Tibial nerve (tissue), 3 donors: Measurements from ENCODE around the gene MBTD1.

ENCODE experiments used
- POLR2A ChIP-seq, 2 donors: fragments of 450-650 bp; IDR thresholded peaks; one replicate each; pipeline ENCODE4 v1.6.1; 2017; ENCODE audit warnings: antibody characterized with exemption in 2 of 2, mild to moderate bottlenecking in 2 of 2, moderate library complexity in 2 of 2
- TF ChIP-seq, protein P1 (sequence below), 5 experiments: fragments of 200-600 bp in 3 of 5; fragments of 450-650 bp in 2 of 5; sonication (generic) in 3 of 5; IDR thresholded peaks; one replicate each; pipeline ENCODE4 v1.5.1; 2016 to 2019; ENCODE audit warnings: antibody characterized with exemption in 5 of 5, mild to moderate bottlenecking in 3 of 5, moderate library complexity in 2 of 5

GRCh38 chr17:51180486-51180885 lies 79.4 kb downstream of the MBTD1 start:
- TF ChIP-seq, protein P1, sequence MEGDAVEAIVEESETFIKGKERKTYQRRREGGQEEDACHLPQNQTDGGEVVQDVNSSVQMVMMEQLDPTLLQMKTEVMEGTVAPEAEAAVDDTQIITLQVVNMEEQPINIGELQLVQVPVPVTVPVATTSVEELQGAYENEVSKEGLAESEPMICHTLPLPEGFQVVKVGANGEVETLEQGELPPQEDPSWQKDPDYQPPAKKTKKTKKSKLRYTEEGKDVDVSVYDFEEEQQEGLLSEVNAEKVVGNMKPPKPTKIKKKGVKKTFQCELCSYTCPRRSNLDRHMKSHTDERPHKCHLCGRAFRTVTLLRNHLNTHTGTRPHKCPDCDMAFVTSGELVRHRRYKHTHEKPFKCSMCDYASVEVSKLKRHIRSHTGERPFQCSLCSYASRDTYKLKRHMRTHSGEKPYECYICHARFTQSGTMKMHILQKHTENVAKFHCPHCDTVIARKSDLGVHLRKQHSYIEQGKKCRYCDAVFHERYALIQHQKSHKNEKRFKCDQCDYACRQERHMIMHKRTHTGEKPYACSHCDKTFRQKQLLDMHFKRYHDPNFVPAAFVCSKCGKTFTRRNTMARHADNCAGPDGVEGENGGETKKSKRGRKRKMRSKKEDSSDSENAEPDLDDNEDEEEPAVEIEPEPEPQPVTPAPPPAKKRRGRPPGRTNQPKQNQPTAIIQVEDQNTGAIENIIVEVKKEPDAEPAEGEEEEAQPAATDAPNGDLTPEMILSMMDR (IDR thresholded peaks at IDR 0.05) = no peak
- TF ChIP-seq POLR2A (IDR thresholded peaks at IDR 0.05) = no peak
